ENCODE data around the gene DGKD.

Gene DGKD

DNA sequence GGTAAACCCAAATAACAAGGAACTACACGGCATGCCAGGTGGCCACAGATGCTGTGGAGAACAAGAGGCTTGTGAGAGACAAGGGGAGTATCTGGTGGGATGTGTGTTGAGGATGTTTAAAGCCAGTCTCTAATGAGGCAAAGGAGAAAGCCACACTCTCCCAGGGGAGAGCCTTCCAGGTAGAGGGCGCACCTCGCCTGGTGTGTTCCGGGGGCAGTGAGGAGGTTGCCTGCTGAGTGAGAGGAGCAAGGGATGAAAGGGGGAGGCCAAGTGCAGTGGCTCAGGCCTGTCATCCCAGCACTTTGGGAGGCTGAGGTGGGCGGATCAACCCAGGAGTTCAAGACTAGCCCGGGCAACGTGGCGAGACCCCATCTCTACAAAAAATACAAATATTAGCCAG lies 30.4 kb upstream of the DGKD start:
- Histone ChIP-seq H3K27me3 (replicated peaks) (no peaks in the 10 kb centered on the region), H3K27ac (no peak overlapping the region), H3K4me3 (ENCODE audit: low read depth, low read length) (no peak overlapping the region), H3K36me3 (replicated peaks) (no peaks in the 10 kb centered on the region)
- in situ Hi-C loops (cut with HindIII; ENCODE audit: low pct_ligation_motif_present, low sequenced_read_pairs): no loop called here
- no peak for DNase-seq
- TF ChIP-seq, protein P1, sequence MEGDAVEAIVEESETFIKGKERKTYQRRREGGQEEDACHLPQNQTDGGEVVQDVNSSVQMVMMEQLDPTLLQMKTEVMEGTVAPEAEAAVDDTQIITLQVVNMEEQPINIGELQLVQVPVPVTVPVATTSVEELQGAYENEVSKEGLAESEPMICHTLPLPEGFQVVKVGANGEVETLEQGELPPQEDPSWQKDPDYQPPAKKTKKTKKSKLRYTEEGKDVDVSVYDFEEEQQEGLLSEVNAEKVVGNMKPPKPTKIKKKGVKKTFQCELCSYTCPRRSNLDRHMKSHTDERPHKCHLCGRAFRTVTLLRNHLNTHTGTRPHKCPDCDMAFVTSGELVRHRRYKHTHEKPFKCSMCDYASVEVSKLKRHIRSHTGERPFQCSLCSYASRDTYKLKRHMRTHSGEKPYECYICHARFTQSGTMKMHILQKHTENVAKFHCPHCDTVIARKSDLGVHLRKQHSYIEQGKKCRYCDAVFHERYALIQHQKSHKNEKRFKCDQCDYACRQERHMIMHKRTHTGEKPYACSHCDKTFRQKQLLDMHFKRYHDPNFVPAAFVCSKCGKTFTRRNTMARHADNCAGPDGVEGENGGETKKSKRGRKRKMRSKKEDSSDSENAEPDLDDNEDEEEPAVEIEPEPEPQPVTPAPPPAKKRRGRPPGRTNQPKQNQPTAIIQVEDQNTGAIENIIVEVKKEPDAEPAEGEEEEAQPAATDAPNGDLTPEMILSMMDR (IDR thresholded peaks at IDR 0.05; ENCODE audit: low read depth, low read length, missing control alignments): no peak

DNA sequence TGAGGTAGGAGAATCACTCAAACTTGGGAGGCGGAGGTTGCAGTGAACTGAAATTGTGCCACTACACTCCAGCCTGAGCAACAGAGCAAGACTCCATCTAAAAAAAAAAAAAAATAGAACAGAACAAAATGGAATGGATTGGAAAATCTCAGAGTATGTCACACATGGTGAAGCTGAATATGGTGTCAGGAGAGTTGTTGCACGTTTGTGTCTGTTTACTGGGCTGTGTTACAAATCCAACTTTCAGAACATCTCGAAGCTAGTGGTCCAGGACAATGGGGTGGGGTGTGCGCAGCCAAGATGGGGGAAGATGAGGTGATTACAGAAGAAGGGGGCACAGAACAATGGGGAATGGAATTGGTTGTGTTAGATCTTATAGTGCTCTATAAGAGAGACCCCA lies 29.0 kb upstream of the DGKD start:
- TF ChIP-seq, protein P1 (IDR thresholded peaks at IDR 0.05; ENCODE audit: low read depth, low read length, missing control alignments): no peak
- Histone ChIP-seq H3K27me3 (replicated peaks) (no peaks in the 10 kb centered on the region), H3K36me3 (replicated peaks) (no peaks in the 10 kb centered on the region), H3K27ac (no peak overlapping the region), H3K4me3 (ENCODE audit: low read depth, low read length) (no peak overlapping the region)
- in situ Hi-C loops (cut with HindIII; ENCODE audit: low pct_ligation_motif_present, low sequenced_read_pairs): no loop called here
- DNase-seq: no peak

DNA sequence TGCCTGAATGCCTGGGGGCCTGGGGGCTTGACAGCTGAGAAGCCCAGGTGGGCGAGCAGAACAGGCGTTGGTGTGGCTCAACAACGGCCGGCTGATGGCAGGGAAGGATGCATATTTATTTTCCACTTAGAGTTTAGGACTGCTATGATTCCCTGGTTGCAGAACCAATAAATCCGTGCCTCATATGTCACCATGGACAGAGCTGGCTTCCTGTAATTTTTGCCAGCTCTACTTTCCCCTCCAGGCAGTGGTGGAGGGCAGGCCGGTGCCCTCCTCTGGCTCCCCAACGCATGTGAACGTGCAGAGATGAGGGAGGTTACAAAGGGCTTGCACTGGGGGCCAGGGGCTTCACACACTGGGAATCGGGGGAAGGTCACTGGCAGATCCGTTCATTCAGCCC lies 28.5 kb upstream of the DGKD start:
- in situ Hi-C loops (cut with HindIII; ENCODE audit: low pct_ligation_motif_present, low sequenced_read_pairs): no loop called here
- DNase-seq: no peak
- H3K27ac ChIP-seq: no peak overlapping the region
- TF ChIP-seq, protein P1 (IDR thresholded peaks at IDR 0.05; ENCODE audit: low read depth, low read length, missing control alignments): no peak
- H3K4me3 ChIP-seq (ENCODE audit: low read depth, low read length): no peak overlapping the region
- no peaks in the 10 kb centered on the region for H3K27me3 ChIP-seq (replicated peaks)
- no peaks in the 10 kb centered on the region for H3K36me3 ChIP-seq (replicated peaks)

DNA sequence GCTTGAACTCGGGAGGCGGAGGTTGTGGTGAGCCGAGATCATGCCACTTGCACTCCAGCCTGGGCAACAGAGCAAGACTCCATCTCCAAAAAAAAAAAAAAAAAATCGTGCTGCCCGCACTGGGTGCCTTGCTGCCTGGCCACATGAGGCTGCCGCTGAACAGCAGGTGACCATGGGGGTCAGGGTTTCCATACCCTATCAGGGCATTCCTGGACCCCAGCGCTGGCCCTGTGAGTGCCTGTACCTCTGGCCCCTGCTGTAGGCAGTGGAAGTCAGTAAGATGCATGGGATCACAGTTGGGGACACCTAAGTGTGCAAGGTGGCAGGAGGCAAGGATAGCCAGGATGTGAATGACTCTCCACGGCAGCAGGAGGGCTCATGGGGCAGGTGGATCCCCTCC lies 27.8 kb upstream of the DGKD start:
- DNase-seq: no peak
- TF ChIP-seq, protein P1 (IDR thresholded peaks at IDR 0.05; ENCODE audit: low read depth, low read length, missing control alignments): no peak
- Histone ChIP-seq H3K4me3 (ENCODE audit: low read depth, low read length) (no peak overlapping the region), H3K27me3 (replicated peaks) (no peaks in the 10 kb centered on the region), H3K27ac (no peak overlapping the region), H3K36me3 (replicated peaks) (no peaks in the 10 kb centered on the region)
- in situ Hi-C loops (cut with HindIII; ENCODE audit: low pct_ligation_motif_present, low sequenced_read_pairs): no loop called here

DNA sequence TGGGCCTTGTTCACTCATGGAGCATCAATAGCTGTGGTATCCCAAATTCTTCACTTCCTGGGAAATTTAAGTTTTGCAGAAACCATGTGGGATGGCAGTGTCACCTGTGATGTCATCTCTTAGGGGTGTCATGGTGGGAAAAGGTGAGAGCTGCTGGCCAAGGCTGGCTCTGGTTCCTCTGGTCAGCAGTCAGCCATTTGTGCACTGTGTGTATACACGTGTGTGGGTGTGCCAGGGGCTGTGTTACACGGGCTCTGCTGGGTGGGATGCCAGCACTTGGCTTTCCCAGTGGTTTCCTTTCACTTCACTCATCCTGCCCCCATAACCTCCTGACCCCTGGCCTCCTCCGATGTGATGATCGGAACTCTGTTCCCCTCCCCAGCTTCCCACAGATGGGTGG lies 25.4 kb upstream of the DGKD start:
- H3K4me3 ChIP-seq (ENCODE audit: low read depth, low read length): no peak overlapping the region
- no peaks in the 10 kb centered on the region for H3K36me3 ChIP-seq (replicated peaks)
- no peak for DNase-seq
- TF ChIP-seq, protein P1 (IDR thresholded peaks at IDR 0.05; ENCODE audit: low read depth, low read length, missing control alignments): no peak
- in situ Hi-C loops (cut with HindIII; ENCODE audit: low pct_ligation_motif_present, low sequenced_read_pairs): no loop called here
- no peak overlapping the region for H3K27ac ChIP-seq
- H3K27me3 ChIP-seq (replicated peaks): no peaks in the 10 kb centered on the region

DNA sequence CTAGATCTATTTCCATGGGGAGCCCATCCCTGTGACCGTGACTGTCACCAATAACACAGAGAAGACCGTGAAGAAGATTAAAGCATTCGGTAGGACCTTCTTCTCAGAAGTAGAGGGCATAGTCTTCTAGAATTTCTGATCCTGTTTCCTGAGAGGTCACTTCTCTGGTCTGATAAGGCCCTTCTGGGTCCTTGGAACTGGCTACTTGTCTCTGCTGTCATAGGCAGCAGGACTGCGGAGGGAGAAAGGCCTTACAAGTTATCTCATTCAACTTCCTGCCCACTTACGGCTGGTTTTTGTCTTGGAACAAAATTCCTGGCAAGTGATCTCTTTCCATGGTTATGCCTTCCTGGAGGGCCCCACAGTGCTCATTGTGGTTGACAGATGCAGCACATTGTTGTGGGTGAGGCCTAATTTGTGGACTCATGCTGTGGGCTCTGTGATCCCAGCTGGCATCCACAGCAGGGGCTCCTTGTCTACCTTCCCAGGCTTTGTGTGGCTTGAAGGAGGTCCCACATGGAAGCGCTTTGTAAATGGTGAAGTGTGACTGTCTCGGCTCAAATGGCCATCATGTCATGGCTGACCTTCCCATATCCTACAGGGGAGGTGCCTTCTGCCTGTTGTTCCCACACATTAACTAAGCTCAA lies 24.7 kb upstream of the DGKD start:
- in situ Hi-C loops (cut with HindIII; ENCODE audit: low pct_ligation_motif_present, low sequenced_read_pairs): no loop called here
- TF ChIP-seq, protein P1 (IDR thresholded peaks at IDR 0.05; ENCODE audit: low read depth, low read length, missing control alignments): no peak
- DNase-seq: peak; percentile 2
- Histone ChIP-seq H3K27me3 (replicated peaks) (no peaks in the 10 kb centered on the region), H3K27ac (no peak overlapping the region), H3K4me3 (ENCODE audit: low read depth, low read length) (no peak overlapping the region), H3K36me3 (replicated peaks) (no peaks in the 10 kb centered on the region)
